K562 (cell line): ENCODE results near the gene GAK. TPM values are rescaled to one million over a fixed set of nuclear protein-coding genes. Genes with fewer than 3 reads are reported as not detected.
A peak's percentile ranks its signal among the peaks of the same experiment; 100 is the strongest.

Experiments
- ATAC-seq: fragments of 200-7000 bp; cut with Tn5 transposase; 3 replicates; pipeline ENCODE4 v1.9.1; 2020; ENCODE audit warnings: moderate library complexity
- BruUV-seq: library from RNA; stranded (reverse); fragments of 400-500 nt; replicated peaks from 2 replicates; lab custom pipeline; 2021; lab: Mats Ljungman, UMichigan
- CTCF ChIA-PET: fragments of 300-600 bp; formaldehyde crosslinking; extraction: SDS; loops from one replicate; lab custom pipeline; 2021; ENCODE audit warnings: low intra/inter-chr PET ratio; lab: Yijun Ruan, JAX
- POLR2A ChIA-PET: fragments of 300-600, 350-650 bp; sonication (Branson Sonifier 250); formaldehyde crosslinking; extraction: SDS; loops from one replicate; lab custom pipeline; 2021; ENCODE audit warnings: antibody characterized with exemption, inconsistent platforms; lab: Yijun Ruan, JAX
- DNase-seq, 4 experiments: peaks; one replicate each; pipeline versions ENCODE4 v3.0.0 to v3.0.0-alpha.2; 2011 to 2018; ENCODE audit warnings: low spot score in 3 of 4, mixed read lengths in 3 of 4; ENCODE audit errors: extremely low read depth in 1 of 4
- FAIRE-seq: peaks from 2 replicates; lab custom pipeline; 2011; peaks lifted over from hg19 to GRCh38; lab: Jason Lieb, UNC
- H2AFZ ChIP-seq: 2 replicates; pipeline ENCODE4 v1.6.0; 2011; ENCODE audit warnings: low read depth, low read length, control low read depth, inconsistent platforms
- H3K27ac ChIP-seq: fragments of 200-600 bp; 3 replicates; pipeline ENCODE4 v1.8.0; 2011; ENCODE audit warnings: low read depth, mild to moderate bottlenecking, control low read depth, inconsistent platforms, low read length, moderate library complexity, mixed read lengths; ENCODE audit errors: extremely low read depth
- H3K27me3 ChIP-seq, 2 experiments: fragments of 300-600 bp in 1 of 2; 2 replicates in 1 of 2; 3 replicates in 1 of 2; pipeline versions ENCODE4 v1.6.0 to v1.8.0; 2011; ENCODE audit warnings: inconsistent platforms in 2 of 2, low read length in 2 of 2, mild to moderate bottlenecking in 1 of 2, mixed read lengths in 1 of 2, moderate library complexity in 1 of 2; ENCODE audit not compliant: control insufficient read depth in 2 of 2, insufficient read depth in 2 of 2
- H3K36me3 ChIP-seq: fragments of 300-600 bp; 3 replicates; pipeline ENCODE4 v1.8.0; 2011; ENCODE audit warnings: mild to moderate bottlenecking, low read length, inconsistent platforms; ENCODE audit not compliant: control insufficient read depth, insufficient read depth
- H3K4me1 ChIP-seq, 2 experiments: fragments of 200-600 bp in 1 of 2; replicated peaks in 1 of 2; 2 replicates in 1 of 2; 3 replicates in 1 of 2; pipeline versions ENCODE4 v1.5.1 to v1.8.0; 2011; ENCODE audit warnings: inconsistent platforms in 2 of 2, low read length in 2 of 2, mild to moderate bottlenecking in 1 of 2, mixed read lengths in 1 of 2, moderate library complexity in 1 of 2; ENCODE audit not compliant: control insufficient read depth in 2 of 2, insufficient read depth in 2 of 2
- H3K4me2 ChIP-seq: 2 replicates; pipeline ENCODE4 v1.6.1; 2011; ENCODE audit warnings: low read length, control low read depth, inconsistent platforms, mixed read lengths; ENCODE audit not compliant: insufficient read depth
- H3K4me3 ChIP-seq: fragments of 200-600 bp; sonication (generic), shearing (Covaris generic); 2 replicates; pipeline ENCODE4 v1.5.1; 2016; ENCODE audit warnings: control low read depth, inconsistent platforms
- H3K79me2 ChIP-seq: fragments of 200-600 bp; 3 replicates; pipeline ENCODE4 v1.8.0; 2011; ENCODE audit warnings: low read length, inconsistent platforms; ENCODE audit not compliant: control insufficient read depth, insufficient read depth
- H3K9ac ChIP-seq, 2 experiments: 2 replicates each; pipeline versions ENCODE4 v1.6.0 to v1.6.1; 2011; ENCODE audit warnings: low read depth in 2 of 2, low read length in 2 of 2, control low read depth in 1 of 2, inconsistent platforms in 1 of 2, mild to moderate bottlenecking in 1 of 2, mixed read lengths in 1 of 2; ENCODE audit not compliant: insufficient read depth in 1 of 2
- H3K9me1 ChIP-seq: one replicate; pipeline ENCODE4 v1.6.0; 2011; ENCODE audit warnings: inconsistent platforms, mild to moderate bottlenecking, low read length, moderate library complexity; ENCODE audit not compliant: control insufficient read depth, insufficient read depth
- H3K9me3 ChIP-seq: replicated peaks from 2 replicates; pipeline ENCODE4 v1.5.1; 2011; ENCODE audit warnings: low read depth, low read length, inconsistent platforms; ENCODE audit not compliant: control insufficient read depth, insufficient read depth
- H4K20me1 ChIP-seq: replicated peaks from 2 replicates; pipeline ENCODE4 v1.6.1; 2011; ENCODE audit warnings: low read length, inconsistent platforms, mixed read lengths; ENCODE audit not compliant: control insufficient read depth, insufficient read depth
- ARID4B ChIP-seq: sonication (generic); formaldehyde crosslinking; IDR thresholded peaks from 2 replicates; pipeline ENCODE4 v1.8.0; 2022; ENCODE audit warnings: mild to moderate bottlenecking, missing genetic modification reagents
- ELK3 ChIP-seq: fragments of 450-650 bp; formaldehyde crosslinking; IDR thresholded peaks from 2 replicates; pipeline ENCODE4 v1.4.0; 2020; ENCODE audit warnings: mild to moderate bottlenecking
- HDAC1 ChIP-seq, 2 experiments: fragments of 450-650 bp; IDR thresholded peaks; 2 replicates each; pipeline ENCODE4 v1.6.1; 2016 to 2017; ENCODE audit warnings: inconsistent platforms in 1 of 2, mild to moderate bottlenecking in 1 of 2, moderate library complexity in 1 of 2
- NFIX ChIP-seq: fragments of 250-450 bp; sonication (Bioruptor Pico); IDR thresholded peaks from 2 replicates; pipeline ENCODE4 v1.4.0; 2020; ENCODE audit warnings: low read depth, mild to moderate bottlenecking, moderate library complexity
- NKRF ChIP-seq: fragments of 450-650 bp; IDR thresholded peaks from 2 replicates; pipeline ENCODE4 v1.6.1; 2016; ENCODE audit warnings: borderline replicate concordance
- RHOXF2B ChIP-seq: fragments of 250-450 bp; sonication (Bioruptor Pico); conservative IDR thresholded peaks from 2 replicates; pipeline ENCODE4 v1.5.1; 2021
- THRA ChIP-seq: fragments of 450-650 bp; IDR thresholded peaks from 2 replicates; pipeline ENCODE4 v1.6.1; 2017; ENCODE audit warnings: mild to moderate bottlenecking, moderate library complexity
- ZKSCAN1 ChIP-seq: fragments of 150-350 bp; IDR thresholded peaks from 2 replicates; pipeline ENCODE4 v1.6.1; 2016; ENCODE audit warnings: low read depth, low read length
- WGBS: fragments of 100-300 bp; shearing (Covaris generic); methylation state at CpG from one replicate; pipeline ENCODE4 v1.1.6; 2016; ENCODE audit warnings: low coverage, mixed read lengths; ENCODE audit not compliant: insufficient coverage; ENCODE audit errors: missing lambda C conversion rate; 5-methylcytosine and 5-hydroxymethylcytosine counted together
- in situ Hi-C: fragments of 300-500 bp; cut with MboI; formaldehyde crosslinking; loops from 4 replicates; pipeline ENCODE4 v1.15.0; 2018; ENCODE audit warnings: inconsistent platforms, mixed read lengths
- intact Hi-C: fragments of 100-400 bp; cut with micrococcal nuclease; formaldehyde crosslinking; loops from 2 replicates; pipeline ENCODE4 v1.14.2; 2022
- polyA plus RNA-seq, 8 experiments: library from polyadenylated mRNA; depleted of rRNA in 4 of 8; stranded (reverse) in 5 of 8; unstranded in 3 of 8; fragments of >200 nt; fragmentation: Nextera tagmentation in 2 of 8; fragmentation: Illumina TruSeq in 1 of 8; extraction: Ambion mirVana in 2 of 8; extraction: Trizol in 1 of 8; gene quantifications; 2 replicates each; pipeline versions ENCODE4 v1.2.1 to v1.2.3, GENCODE V29; 2011 to 2014; ENCODE audit warnings: inconsistent platforms in 1 of 8, missing spikeins in 1 of 8
- total RNA-seq, 7 experiments: library from RNA; depleted of rRNA in 6 of 7; stranded (reverse); fragments of >200 nt in 6 of 7; fragmentation: Illumina TruSeq in 2 of 7; extraction: Trizol in 2 of 7; gene quantifications; 2 replicates each; pipeline versions ENCODE4 v1.2.1 to v1.2.3, GENCODE V29; 2011 to 2021; ENCODE audit warnings: low replicate concordance in 1 of 7

The GAK gene
- total and polyA plus RNA-seq, 9 of the 15 experiments (the other 6 are each of a cell fraction or from before 2014, with no cell fraction given), result 1.3 to 102 (median 16.2) TPM

GRCh38 chr4:932713-933070, 576 bp upstream of the GAK start:
- Histone ChIP-seq H3K4me1 (peaks cover 13 to 14% of the 10 kb centered on the region in 2 experiments), H3K79me2 (peaks cover 54% of the 10 kb centered on the region), H3K4me3 (peak overlapping the region; percentile 99), H3K9me3 (no peaks in the 10 kb centered on the region), H3K27ac (peak overlapping the region; percentile 93), H3K9me1 (no peaks in the 10 kb centered on the region), H3K36me3 (peaks cover 11% of the 10 kb centered on the region; the same call in 2 of the 3 replicates), H3K27me3 (no peaks in the 10 kb centered on the region), H3K4me2 (peak overlapping the region; percentile 92), H4K20me1 (peaks cover 19% of the 10 kb centered on the region; the same call in 1 of the 2 replicates), H2AFZ (peak overlapping the region; percentile 92), H3K9ac (peak overlapping the region; percentile 88 to 100)
- 5% methylated on average over 11 of the region's 11 CpGs for WGBS
- intact Hi-C loops (loop anchor here (2.0 kb wide), 1 partner anchor 54 kb away; the partner anchor contains the start of gene IDUA), in situ Hi-C loops (no loop called here)
- ATAC-seq, result peak; percentile 77
- peak; percentile 48 for FAIRE-seq
- CTCF ChIA-PET, result no interaction called here
- POLR2A ChIA-PET, result interaction anchor here (0.6 to 1.7 kb wide), 7 partner anchors 11 to 797 kb away, joined by 3 to 11 read pairs (median 4); no protein-coding TSS in a partner anchor
- DNase-seq, result peak in 3 of 4 experiments; percentile 45 to 68 (median 66)
- TSS peak; percentile 89 for BruUV-seq
- TF ChIP-seq HDAC1 (IDR thresholded peaks at IDR 0.05) (0 out of 4 replicates have a peak, but pooled peaks of 1 of the 2 experiments have one; percentile 22), NFIX (CRISPR knock-in tag) (no peak), ZKSCAN1 (no peak), ELK3 (no peak), NKRF (peak; percentile 48; the same call in 1 of the 2 replicates), THRA (no peak), ARID4B (CRISPR knock-in tag) (peak; percentile 5), RHOXF2B (no peak)
